Measurements from ENCODE around the gene DDR1.

Gene DDR1

GRCh38 chr6:30931272-30931671, 47.0 kb downstream of the DDR1 start:
- no peaks in the 10 kb centered on the region for H3K9me3 ChIP-seq
- DNase-seq, result no peak
- H3K4me3 ChIP-seq (ENCODE audit: low read depth, low read length), result no peak overlapping the region
- H3K36me3 ChIP-seq, result no peaks in the 10 kb centered on the region; the same call in 1 of the 2 replicates
- H3K27me3 ChIP-seq, result no peaks in the 10 kb centered on the region
- TF ChIP-seq CTCF (IDR thresholded peaks at IDR 0.05; ENCODE audit: low read depth, low read length), result no peak
- no peaks in the 10 kb centered on the region for H3K4me1 ChIP-seq

GRCh38 chr6:30931969-30932645, 47.8 kb downstream of the DDR1 start, which contains the start of gene SFTA2:
SFTA2 (minus strand) TSS chr6:30932170; CDS start chr6:30932096, 74 bp downstream.
- Histone ChIP-seq H3K36me3 (no peaks in the 10 kb centered on the region), H3K4me3 (ENCODE audit: low read depth, low read length) (no peak within 1 kb of the TSS), H3K27me3 (no peaks in the 10 kb centered on the region), H3K9me3 (no peaks in the 10 kb centered on the region), H3K4me1 (no peaks in the 10 kb centered on the region)
- TF ChIP-seq CTCF (IDR thresholded peaks at IDR 0.05; ENCODE audit: low read depth, low read length), result no peak
- no peak for DNase-seq

- TF ChIP-seq CTCF (IDR thresholded peaks at IDR 0.05; ENCODE audit: low read depth, low read length), result no peak
- H3K27me3 ChIP-seq, result no peaks in the 10 kb centered on the region; the same call in 1 of the 2 replicates
Observed at GRCh38 chr6:30932665-30933365, 48.5 kb downstream of the DDR1 start.

GRCh38 chr6:30935018-30935417, 50.7 kb downstream of the DDR1 start:
- no peak overlapping the region for H3K4me3 ChIP-seq (ENCODE audit: low read depth, low read length)
- no peak for TF ChIP-seq CTCF (IDR thresholded peaks at IDR 0.05; ENCODE audit: low read depth, low read length)
- H3K27me3 ChIP-seq, result peaks cover 10% of the 10 kb centered on the region

More at GRCh38 chr6:30932665-30933365, 48.5 kb downstream of the DDR1 start:
- DNase-seq, result no peak
- H3K36me3 ChIP-seq, result no peaks in the 10 kb centered on the region
- H3K4me1 ChIP-seq, result no peaks in the 10 kb centered on the region
- no peak overlapping the region for H3K4me3 ChIP-seq (ENCODE audit: low read depth, low read length)
- H3K9me3 ChIP-seq, result no peaks in the 10 kb centered on the region

GRCh38 chr6:30937265-30937664, 52.9 kb downstream of the DDR1 start:
- TF ChIP-seq CTCF (IDR thresholded peaks at IDR 0.05; ENCODE audit: low read depth, low read length), result no peak
- Histone ChIP-seq H3K9me3 (no peaks in the 10 kb centered on the region), H3K27me3 (peaks cover 23% of the 10 kb centered on the region), H3K36me3 (no peaks in the 10 kb centered on the region), H3K4me3 (ENCODE audit: low read depth, low read length) (no peak overlapping the region), H3K4me1 (no peaks in the 10 kb centered on the region)
- no peak for DNase-seq

More at GRCh38 chr6:30935018-30935417, 50.7 kb downstream of the DDR1 start:
- Histone ChIP-seq H3K4me1 (no peaks in the 10 kb centered on the region), H3K9me3 (no peaks in the 10 kb centered on the region), H3K36me3 (no peaks in the 10 kb centered on the region)
- no peak for DNase-seq

- Histone ChIP-seq H3K9me3 (no peaks in the 10 kb centered on the region), H3K27me3 (peaks cover 29% of the 10 kb centered on the region), H3K36me3 (no peaks in the 10 kb centered on the region), H3K4me1 (no peaks in the 10 kb centered on the region), H3K4me3 (ENCODE audit: low read depth, low read length) (no peak overlapping the region)
- DNase-seq, result no peak
- no peak for TF ChIP-seq CTCF (IDR thresholded peaks at IDR 0.05; ENCODE audit: low read depth, low read length)
Observed at GRCh38 chr6:30938730-30939129, 54.4 kb downstream of the DDR1 start.
